Left lung (tissue), 10 donors: ENCODE measurements around the gene EIF2B2. TPM values are rescaled to one million over a fixed set of nuclear protein-coding genes. Genes with fewer than 3 reads are reported as not detected.

ENCODE experiments used
- ATAC-seq: fragments of 200-7000 bp; cut with Tn5 transposase; one replicate; pipeline ENCODE4 v1.9.1; 2020; ENCODE audit warnings: moderate library complexity
- DNase-seq, 4 donors: peaks; one replicate each; pipeline ENCODE4 v3.0.0-alpha.2; 2013 to 2020
- H3K27ac ChIP-seq, 2 donors: fragments of 200-600 bp; sonication (generic) in 1 of 2; one replicate each; pipeline versions ENCODE4 v1.5.0 to v1.8.0; 2020 to 2021
- H3K27me3 ChIP-seq, 2 donors: fragments of 200-600 bp; sonication (generic) in 1 of 2; one replicate each; pipeline versions ENCODE4 v1.5.0 to v1.8.0; 2020 to 2021
- H3K36me3 ChIP-seq, 2 donors: fragments of 200-600 bp; sonication (generic) in 1 of 2; one replicate each; pipeline versions ENCODE4 v1.5.0 to v1.8.0; 2020 to 2021
- H3K4me1 ChIP-seq, 2 donors: fragments of 200-600 bp; one replicate each; pipeline ENCODE4 v1.8.0; 2021
- H3K4me3 ChIP-seq, 2 donors: fragments of 200-600 bp; sonication (generic) in 1 of 2; one replicate each; pipeline versions ENCODE4 v1.5.0 to v1.8.0; 2020 to 2021; ENCODE audit warnings: mild to moderate bottlenecking in 1 of 2
- H3K9me3 ChIP-seq, 2 donors: fragments of 200-600 bp; sonication (generic) in 1 of 2; one replicate each; pipeline versions ENCODE4 v1.5.0 to v1.8.0; 2020 to 2021
- intact Hi-C, 2 donors: fragments of 100-400 bp; cut with DNase I; formaldehyde crosslinking; loops; one replicate each; pipeline versions ENCODE4 v1.11.2 to v1.14.2; 2022
- polyA plus RNA-seq, 6 donors: library from polyadenylated mRNA; unstranded; fragments of 120-200 nt; gene quantifications; one replicate each; pipeline ENCODE4 v1.2.1, GENCODE V29; 2013; ENCODE audit not compliant: insufficient read length in 6 of 6
- total RNA-seq, 2 donors: library from RNA; stranded (reverse); fragmentation: NEBNext Ultra II Directional; extraction: Animal tissue kit (Norgen Biotek cat#: 25700); gene quantifications; one replicate each; pipeline ENCODE4 v1.2.1, GENCODE V29; 2021
- TF ChIP-seq, protein P1 (sequence below), 2 donors: fragments of 200-600 bp; sonication (generic) in 1 of 2; IDR thresholded peaks; one replicate each; pipeline versions ENCODE4 v1.5.0 to v1.8.0; 2021; ENCODE audit warnings: antibody characterized with exemption in 2 of 2
- donor health status: DM: no; HTN: yes; CAD: no.
- donor health status: DM: no; HTN: no; CAD: no.

EIF2B2 gene
- total and polyA plus RNA-seq, 8 donors = 38.7 to 58.2 (median 46.7) TPM

- Histone ChIP-seq H3K9me3 (no peaks in the 10 kb centered on the region), H3K36me3 (peaks cover 0 to 64% of the 10 kb centered on the region in 2 donors), H3K4me1 (peaks cover 0 to 10% of the 10 kb centered on the region in 2 donors), H3K4me3 (no peak overlapping the region), H3K27me3 (no peaks in the 10 kb centered on the region), H3K27ac (no peak overlapping the region)
- DNase-seq (no peak), ATAC-seq (no peak)
- TF ChIP-seq, protein P1, sequence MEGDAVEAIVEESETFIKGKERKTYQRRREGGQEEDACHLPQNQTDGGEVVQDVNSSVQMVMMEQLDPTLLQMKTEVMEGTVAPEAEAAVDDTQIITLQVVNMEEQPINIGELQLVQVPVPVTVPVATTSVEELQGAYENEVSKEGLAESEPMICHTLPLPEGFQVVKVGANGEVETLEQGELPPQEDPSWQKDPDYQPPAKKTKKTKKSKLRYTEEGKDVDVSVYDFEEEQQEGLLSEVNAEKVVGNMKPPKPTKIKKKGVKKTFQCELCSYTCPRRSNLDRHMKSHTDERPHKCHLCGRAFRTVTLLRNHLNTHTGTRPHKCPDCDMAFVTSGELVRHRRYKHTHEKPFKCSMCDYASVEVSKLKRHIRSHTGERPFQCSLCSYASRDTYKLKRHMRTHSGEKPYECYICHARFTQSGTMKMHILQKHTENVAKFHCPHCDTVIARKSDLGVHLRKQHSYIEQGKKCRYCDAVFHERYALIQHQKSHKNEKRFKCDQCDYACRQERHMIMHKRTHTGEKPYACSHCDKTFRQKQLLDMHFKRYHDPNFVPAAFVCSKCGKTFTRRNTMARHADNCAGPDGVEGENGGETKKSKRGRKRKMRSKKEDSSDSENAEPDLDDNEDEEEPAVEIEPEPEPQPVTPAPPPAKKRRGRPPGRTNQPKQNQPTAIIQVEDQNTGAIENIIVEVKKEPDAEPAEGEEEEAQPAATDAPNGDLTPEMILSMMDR (IDR thresholded peaks at IDR 0.05) = no peak
- intact Hi-C loops = no loop called here
These were observed 23.2 kb downstream of the EIF2B2 start for GRCh38 chr14:75025876-75026275.

DNA sequence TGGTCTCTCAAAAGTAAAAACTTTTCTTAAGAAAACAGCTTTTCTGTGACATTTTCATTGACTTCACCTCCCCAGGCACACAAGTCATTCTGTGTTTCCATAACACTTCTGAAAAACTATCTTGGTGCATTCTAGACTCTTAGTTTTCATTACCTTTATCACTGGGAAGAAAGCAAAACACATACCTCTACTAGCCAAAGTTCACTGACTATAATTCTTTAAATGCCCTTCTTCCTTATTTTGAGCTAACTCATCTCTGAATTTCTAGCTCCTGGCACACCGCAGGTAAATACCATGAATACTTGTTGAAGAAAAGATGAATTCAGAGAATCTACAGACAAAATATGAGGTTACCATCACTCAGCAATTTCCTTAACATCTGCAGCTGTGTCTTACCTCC lies 27.4 kb downstream of the EIF2B2 start:
- Histone ChIP-seq H3K36me3 (peaks cover 0 to 65% of the 10 kb centered on the region in 2 donors), H3K27ac (no peak overlapping the region), H3K27me3 (no peaks in the 10 kb centered on the region), H3K4me1 (peaks cover 0 to 7% of the 10 kb centered on the region in 2 donors), H3K4me3 (no peak overlapping the region), H3K9me3 (no peaks in the 10 kb centered on the region)
- ATAC-seq (no peak), DNase-seq (no peak)
- intact Hi-C loops = no loop called here
- TF ChIP-seq, protein P1 (IDR thresholded peaks at IDR 0.05) = no peak

- peaks cover 0 to 68% of the 10 kb centered on the region in 2 donors for H3K36me3 ChIP-seq
- H3K4me1 ChIP-seq = no peaks in the 10 kb centered on the region
- H3K27ac ChIP-seq = no peak overlapping the region
- DNase-seq (no peak), ATAC-seq (no peak)
- intact Hi-C loops = no loop called here
- TF ChIP-seq, protein P1 (IDR thresholded peaks at IDR 0.05) = no peak
- no peak overlapping the region for H3K4me3 ChIP-seq
- no peaks in the 10 kb centered on the region for H3K27me3 ChIP-seq
- no peaks in the 10 kb centered on the region for H3K9me3 ChIP-seq
These were observed 30.2 kb downstream of the EIF2B2 start for GRCh38 chr14:75032939-75033338.

- no peak overlapping the region for H3K4me3 ChIP-seq
- H3K27me3 ChIP-seq = no peaks in the 10 kb centered on the region
- intact Hi-C loops = no loop called here
- H3K36me3 ChIP-seq = peaks cover 0 to 29% of the 10 kb centered on the region in 2 donors
- ATAC-seq (no peak), DNase-seq (no peak)
- no peaks in the 10 kb centered on the region for H3K9me3 ChIP-seq
- TF ChIP-seq, protein P1 (IDR thresholded peaks at IDR 0.05) = no peak
- H3K27ac ChIP-seq = no peak overlapping the region
- H3K4me1 ChIP-seq = peaks cover 6 to 9% of the 10 kb centered on the region in 2 donors
These were observed 37.8 kb downstream of the EIF2B2 start for GRCh38 chr14:75040507-75040906.

- peaks cover 6 to 9% of the 10 kb centered on the region in 2 donors for H3K4me1 ChIP-seq
- TF ChIP-seq, protein P1 (IDR thresholded peaks at IDR 0.05) = no peak
- intact Hi-C loops = no loop called here
- DNase-seq (no peak), ATAC-seq (no peak)
- H3K36me3 ChIP-seq = peaks cover 0 to 29% of the 10 kb centered on the region in 2 donors
- H3K4me3 ChIP-seq = no peak overlapping the region
- no peaks in the 10 kb centered on the region for H3K9me3 ChIP-seq
- no peaks in the 10 kb centered on the region for H3K27me3 ChIP-seq
- no peak overlapping the region for H3K27ac ChIP-seq
These were observed 38.2 kb downstream of the EIF2B2 start for GRCh38 chr14:75040959-75041358.
